Measurements from ENCODE around the gene EFNB3. TPM values are rescaled to one million over a fixed set of nuclear protein-coding genes. Genes with fewer than 3 reads are reported as not detected.

Gene EFNB3
- 6.0 and 6.4 TPM in 2 replicates for total RNA-seq (2014; rRNA removed; shearing (Covaris generic))

GRCh38 chr17:7704601-7705268 lies at the start of gene EFNB3:
Gene EFNB3, plus strand, starts transcription at chr17:7705202. Its CDS starts 397 bp downstream, at chr17:7705599.
- Histone ChIP-seq H3K36me3 (replicated peaks; ENCODE audit: control insufficient read depth, insufficient read depth, low read length) (peaks cover 1% of the 10 kb centered on the region), H3K4me3 (ENCODE audit: insufficient read depth, low read depth, low read length) (peak within 1 kb of the TSS; percentile 65), H3K27me3 (ENCODE audit: control insufficient read depth, insufficient read depth, low read length) (peaks cover 31% of the 10 kb centered on the region)
- DNase-seq, result peak; percentile 95

- Histone ChIP-seq H3K36me3 (replicated peaks; ENCODE audit: control insufficient read depth, insufficient read depth, low read length) (no peaks in the 10 kb centered on the region; the same call in 1 of the 2 replicates), H3K27me3 (ENCODE audit: control insufficient read depth, insufficient read depth, low read length) (peaks cover 24% of the 10 kb centered on the region), H3K4me3 (ENCODE audit: insufficient read depth, low read depth, low read length) (no peak overlapping the region)
- DNase-seq, result peak; percentile 19
Observed at GRCh38 chr17:7655541-7655840, 49.5 kb upstream of the EFNB3 start.

- peak; percentile 89 for DNase-seq
- Histone ChIP-seq H3K36me3 (replicated peaks; ENCODE audit: control insufficient read depth, insufficient read depth, low read length) (no peaks in the 10 kb centered on the region; the same call in 1 of the 2 replicates), H3K4me3 (ENCODE audit: insufficient read depth, low read depth, low read length) (no peak overlapping the region), H3K27me3 (ENCODE audit: control insufficient read depth, insufficient read depth, low read length) (peaks cover 11% of the 10 kb centered on the region)
Observed at GRCh38 chr17:7656958-7657609, 47.9 kb upstream of the EFNB3 start.

- peak; percentile 36 for DNase-seq
- H3K4me3 ChIP-seq (ENCODE audit: insufficient read depth, low read depth, low read length), result no peak overlapping the region
- H3K27me3 ChIP-seq (ENCODE audit: control insufficient read depth, insufficient read depth, low read length), result no peaks in the 10 kb centered on the region
- peaks cover 25% of the 10 kb centered on the region for H3K36me3 ChIP-seq (replicated peaks; ENCODE audit: control insufficient read depth, insufficient read depth, low read length)
Observed at GRCh38 chr17:7667656-7668406, 37.2 kb upstream of the EFNB3 start.

- no peak for DNase-seq
- Histone ChIP-seq H3K4me3 (ENCODE audit: insufficient read depth, low read depth, low read length) (no peak overlapping the region), H3K36me3 (replicated peaks; ENCODE audit: control insufficient read depth, insufficient read depth, low read length) (peaks cover 30% of the 10 kb centered on the region), H3K27me3 (ENCODE audit: control insufficient read depth, insufficient read depth, low read length) (no peaks in the 10 kb centered on the region)
Observed at GRCh38 chr17:7668482-7668881, 36.5 kb upstream of the EFNB3 start.

- peak; percentile 73 for DNase-seq
- H3K36me3 ChIP-seq (replicated peaks; ENCODE audit: control insufficient read depth, insufficient read depth, low read length), result peaks cover 47% of the 10 kb centered on the region
- H3K4me3 ChIP-seq (ENCODE audit: insufficient read depth, low read depth, low read length), result no peak overlapping the region
- no peaks in the 10 kb centered on the region for H3K27me3 ChIP-seq (ENCODE audit: control insufficient read depth, insufficient read depth, low read length)
Observed at GRCh38 chr17:7673239-7673638, 31.8 kb upstream of the EFNB3 start.

- peaks cover 42% of the 10 kb centered on the region for H3K36me3 ChIP-seq (replicated peaks; ENCODE audit: control insufficient read depth, insufficient read depth, low read length)
- H3K4me3 ChIP-seq (ENCODE audit: insufficient read depth, low read depth, low read length), result no peak overlapping the region
- H3K27me3 ChIP-seq (ENCODE audit: control insufficient read depth, insufficient read depth, low read length), result no peaks in the 10 kb centered on the region
- peak; percentile 13 for DNase-seq
Observed at GRCh38 chr17:7674934-7675333, 30.1 kb upstream of the EFNB3 start.

GRCh38 chr17:7676533-7676932 lies 28.5 kb upstream of the EFNB3 start:
- H3K36me3 ChIP-seq (replicated peaks; ENCODE audit: control insufficient read depth, insufficient read depth, low read length), result peaks cover 33% of the 10 kb centered on the region
- no peak overlapping the region for H3K4me3 ChIP-seq (ENCODE audit: insufficient read depth, low read depth, low read length)
- peak; percentile 69 for DNase-seq
- H3K27me3 ChIP-seq (ENCODE audit: control insufficient read depth, insufficient read depth, low read length), result no peaks in the 10 kb centered on the region

- Histone ChIP-seq H3K4me3 (ENCODE audit: insufficient read depth, low read depth, low read length) (no peak overlapping the region), H3K36me3 (replicated peaks; ENCODE audit: control insufficient read depth, insufficient read depth, low read length) (peaks cover 28% of the 10 kb centered on the region), H3K27me3 (ENCODE audit: control insufficient read depth, insufficient read depth, low read length) (no peaks in the 10 kb centered on the region)
- peak; percentile 79 for DNase-seq
Observed at GRCh38 chr17:7677388-7678067, 27.5 kb upstream of the EFNB3 start.

- no peaks in the 10 kb centered on the region for H3K27me3 ChIP-seq (ENCODE audit: control insufficient read depth, insufficient read depth, low read length)
- no peak for DNase-seq
Observed at GRCh38 chr17:7684851-7685532, 20.0 kb upstream of the EFNB3 start.

GRCh38 chr17:7685533-7686221 lies 19.3 kb upstream of the EFNB3 start:
- peak; percentile 91 for DNase-seq
- Histone ChIP-seq H3K36me3 (replicated peaks; ENCODE audit: control insufficient read depth, insufficient read depth, low read length) (no peaks in the 10 kb centered on the region), H3K27me3 (ENCODE audit: control insufficient read depth, insufficient read depth, low read length) (no peaks in the 10 kb centered on the region), H3K4me3 (ENCODE audit: insufficient read depth, low read depth, low read length) (peak overlapping the region; percentile 98)

More at GRCh38 chr17:7684851-7685532, 20.0 kb upstream of the EFNB3 start:
- peak overlapping the region; percentile 98 for H3K4me3 ChIP-seq (ENCODE audit: insufficient read depth, low read depth, low read length)
- H3K36me3 ChIP-seq (replicated peaks; ENCODE audit: control insufficient read depth, insufficient read depth, low read length), result no peaks in the 10 kb centered on the region

- peak; percentile 77 for DNase-seq
- Histone ChIP-seq H3K36me3 (replicated peaks; ENCODE audit: control insufficient read depth, insufficient read depth, low read length) (no peaks in the 10 kb centered on the region; the same call in 1 of the 2 replicates), H3K27me3 (ENCODE audit: control insufficient read depth, insufficient read depth, low read length) (no peaks in the 10 kb centered on the region), H3K4me3 (ENCODE audit: insufficient read depth, low read depth, low read length) (peak overlapping the region; percentile 98)
Observed at GRCh38 chr17:7686222-7687071, 18.6 kb upstream of the EFNB3 start.
